Measurements from ENCODE around the gene HK3. TPM values are rescaled to one million over a fixed set of nuclear protein-coding genes. Genes with fewer than 3 reads are reported as not detected.

The HK3 gene
- total and polyA plus RNA-seq, 9 of the 15 experiments (the other 6 are each of a cell fraction or from before 2014, with no cell fraction given) = 0.16 TPM; not detected in 8

DNA sequence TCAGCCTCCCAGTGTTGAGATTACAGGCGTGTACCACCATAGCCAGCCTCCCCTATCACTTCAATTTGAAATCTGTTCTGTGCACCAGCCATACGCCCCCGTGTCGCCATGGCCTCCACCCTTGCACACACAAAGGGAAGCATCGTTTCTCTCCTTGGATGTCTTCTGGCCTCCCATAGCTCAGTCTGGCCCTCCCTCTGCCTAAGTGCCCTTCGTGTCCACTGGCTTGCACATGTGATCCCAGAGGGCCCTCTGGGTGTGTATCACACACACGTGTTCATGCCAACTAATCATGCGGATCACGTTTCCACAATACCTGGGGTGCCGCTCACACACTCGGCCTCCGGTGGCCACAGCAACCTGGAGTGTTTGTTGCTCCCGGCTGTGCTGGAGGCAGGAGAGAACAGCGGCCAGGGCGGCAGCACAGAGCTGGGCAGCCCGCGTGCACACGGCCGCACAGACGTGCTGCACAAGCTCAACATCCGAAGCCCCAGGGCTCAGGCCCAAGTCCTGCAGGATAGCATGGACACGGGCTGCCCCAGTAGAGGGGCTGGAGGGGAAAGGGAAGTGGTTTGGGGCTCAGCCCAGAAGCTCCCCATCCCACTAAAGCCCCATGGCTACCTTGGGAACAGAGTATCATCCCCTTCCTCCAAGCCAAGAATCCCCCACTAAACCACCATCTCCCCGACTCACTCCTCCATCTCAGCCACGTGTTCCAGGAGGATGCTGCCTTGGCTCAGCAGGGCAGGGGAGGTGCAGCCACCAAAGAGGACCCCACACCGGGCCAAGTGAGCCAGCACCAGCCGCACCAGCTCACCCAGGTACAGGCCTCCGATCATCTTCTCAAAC is 10.9 kb downstream of the HK3 start:
- peaks cover 9% of the 10 kb centered on the region for H4K20me1 ChIP-seq (replicated peaks; ENCODE audit: control insufficient read depth, insufficient read depth, low read length)
- intact Hi-C loops (cut with micrococcal nuclease) (no loop called here), in situ Hi-C loops (cut with MboI) (no loop called here)
- ATAC-seq = peak; percentile 25; the same call in 2 of the 3 replicates
- CTCF ChIA-PET (ENCODE audit: low intra/inter-chr PET ratio) = no interaction called here
- no peak overlapping the region for H3K4me3 ChIP-seq
- BruUV-seq (replicated peaks) = no TSS peak
- no peak overlapping the region for H2AFZ ChIP-seq (ENCODE audit: low read depth, low read length)
- no peak overlapping the region for H3K9ac ChIP-seq (ENCODE audit: insufficient read depth in 1 of 2, low read depth in 2 of 2, low read length in 2 of 2)
- DNase-seq (ENCODE audit: extremely low read depth in 1 of 4, low spot score in 3 of 4) = no peak
- POLR2A ChIA-PET = interaction anchor here (0.6 to 0.7 kb wide), 2 partner anchors 11 to 15 kb away, joined by 3 read pairs; partner anchors contain the start of gene HK3
- FAIRE-seq = no peak
- H3K9me3 ChIP-seq (replicated peaks; ENCODE audit: control insufficient read depth, insufficient read depth, low read depth, low read length) = no peaks in the 10 kb centered on the region
- no peaks in the 10 kb centered on the region for H3K79me2 ChIP-seq (ENCODE audit: control insufficient read depth, insufficient read depth, low read length)
- peaks cover 39 to 86% of the 10 kb centered on the region in 2 experiments; a peak in 4 of 5 replicates for H3K27me3 ChIP-seq (ENCODE audit: control insufficient read depth in 2 of 2, insufficient read depth in 2 of 2, low read length in 2 of 2)
- peaks cover 0 to 9% of the 10 kb centered on the region in 2 experiments; a peak in 1 of 5 replicates for H3K4me1 ChIP-seq (replicated peaks in 1 of 2; ENCODE audit: control insufficient read depth in 2 of 2, insufficient read depth in 2 of 2, low read length in 2 of 2)
- H3K9me1 ChIP-seq (ENCODE audit: control insufficient read depth, insufficient read depth, low read length) = peaks cover 8% of the 10 kb centered on the region
- H3K27ac ChIP-seq (ENCODE audit: extremely low read depth, low read depth, low read length) = no peak overlapping the region
- 6% methylated on average over 23 of the region's 27 CpGs for WGBS (ENCODE audit: insufficient coverage, low coverage, missing lambda C conversion rate)
- H3K36me3 ChIP-seq (ENCODE audit: control insufficient read depth, insufficient read depth, low read length) = no peaks in the 10 kb centered on the region
- no peak overlapping the region for H3K4me2 ChIP-seq (ENCODE audit: insufficient read depth, low read length)
- no peak for TF ChIP-seq BDP1 (IDR thresholded peaks at IDR 0.05; ENCODE audit: insufficient read depth, insufficient read length)

- POLR2A ChIA-PET = no interaction called here
- no TSS peak for BruUV-seq (replicated peaks)
These were observed 11.8 kb downstream of the HK3 start for GRCh38 chr5:176887252-176887849.

More at GRCh38 chr5:176887252-176887849, 11.8 kb downstream of the HK3 start:
- Histone ChIP-seq H3K79me2 (ENCODE audit: control insufficient read depth, insufficient read depth, low read length) (no peaks in the 10 kb centered on the region), H3K4me3 (no peak overlapping the region), H3K27ac (ENCODE audit: extremely low read depth, low read depth, low read length) (no peak overlapping the region), H3K27me3 (ENCODE audit: control insufficient read depth in 2 of 2, insufficient read depth in 2 of 2, low read length in 2 of 2) (peaks cover 41 to 89% of the 10 kb centered on the region in 2 experiments; a peak in 4 of 5 replicates), H3K4me1 (replicated peaks in 1 of 2; ENCODE audit: control insufficient read depth in 2 of 2, insufficient read depth in 2 of 2, low read length in 2 of 2) (peaks cover 0 to 9% of the 10 kb centered on the region in 2 experiments; a peak in 1 of 5 replicates), H3K4me2 (ENCODE audit: insufficient read depth, low read length) (no peak overlapping the region), H3K36me3 (ENCODE audit: control insufficient read depth, insufficient read depth, low read length) (no peaks in the 10 kb centered on the region), H3K9ac (ENCODE audit: insufficient read depth in 1 of 2, low read depth in 2 of 2, low read length in 2 of 2) (0 out of 4 replicates have a peak overlapping the region, but pooled peaks of 1 of the 2 experiments have one; percentile 6), H2AFZ (ENCODE audit: low read depth, low read length) (no peak overlapping the region), H3K9me3 (replicated peaks; ENCODE audit: control insufficient read depth, insufficient read depth, low read depth, low read length) (no peaks in the 10 kb centered on the region), H3K9me1 (ENCODE audit: control insufficient read depth, insufficient read depth, low read length) (peaks cover 12% of the 10 kb centered on the region), H4K20me1 (replicated peaks; ENCODE audit: control insufficient read depth, insufficient read depth, low read length) (peaks cover 16% of the 10 kb centered on the region)
- TF ChIP-seq CTCF (IDR thresholded peaks at IDR 0.05 in 2 of 3, conservative IDR thresholded peaks at IDR 0.05 in 1 of 3; ENCODE audit: insufficient read depth in 2 of 3, low read depth in 1 of 3, low read length in 3 of 3) (peak; percentile 21 to 40 (median 26); a peak in 4 of 6 replicates), RAD21 (CRISPR knock-in tag; conservative IDR thresholded peaks at IDR 0.05 in 1 of 2, IDR thresholded peaks at IDR 0.05 in 1 of 2) (0 out of 4 replicates have a peak, but pooled peaks of 1 of the 2 experiments have one; percentile 12), ZBTB17 (CRISPR knock-in tag; IDR thresholded peaks at IDR 0.05) (no peak)
- peak; percentile 67 for ATAC-seq
- intact Hi-C loops (cut with micrococcal nuclease) (no loop called here), in situ Hi-C loops (cut with MboI) (no loop called here)
- CTCF ChIA-PET (ENCODE audit: low intra/inter-chr PET ratio) = no interaction called here
- FAIRE-seq = no peak
- WGBS (ENCODE audit: insufficient coverage, low coverage, missing lambda C conversion rate) = 10% methylated on average over 26 of the region's 28 CpGs
- DNase-seq (ENCODE audit: extremely low read depth in 1 of 4, low spot score in 3 of 4) = no peak

All from K562 (cell line).